K562 (cell line): ENCODE data around the gene RARS1.

Source experiments
- CHCHD3 ChIP-seq: fragments of 250-450 bp; sonication (Bioruptor Pico); IDR thresholded peaks from 2 replicates; pipeline ENCODE4 v2.1.2; 2022; ENCODE audit warnings: mild to moderate bottlenecking
- CTCF ChIP-seq, 3 experiments: IDR thresholded peaks in 2 of 3; conservative IDR thresholded peaks in 1 of 3; 2 replicates each; pipeline ENCODE4 v1.5.1; 2011 to 2012; ENCODE audit warnings: low read length in 3 of 3, mild to moderate bottlenecking in 3 of 3, control low read depth in 2 of 3, improper control_type of control experiment in 1 of 3, inconsistent platforms in 1 of 3, low read depth in 1 of 3, mixed read lengths in 1 of 3, moderate library complexity in 1 of 3; ENCODE audit not compliant: insufficient read depth in 2 of 3
- HMGXB4 ChIP-seq: sonication (generic); formaldehyde crosslinking; IDR thresholded peaks from 2 replicates; pipeline ENCODE4 v1.8.1; 2023; ENCODE audit warnings: mild to moderate bottlenecking, missing genetic modification reagents
- MAX ChIP-seq: sonication (generic); formaldehyde crosslinking; IDR thresholded peaks from 2 replicates; pipeline ENCODE4 v1.9.0; 2022; ENCODE audit warnings: mild to moderate bottlenecking, missing genetic modification reagents
- MEF2D ChIP-seq: conservative IDR thresholded peaks from 2 replicates; pipeline ENCODE4 v1.6.1; 2016; ENCODE audit warnings: low read depth, missing genetic modification characterization, missing compliant biosample characterization
- MTA1 ChIP-seq: fragments of 450-650 bp; IDR thresholded peaks from 2 replicates; pipeline ENCODE4 v1.6.1; 2017; ENCODE audit warnings: borderline replicate concordance
- PATZ1 ChIP-seq: fragments of 250-450 bp; sonication (Bioruptor Pico); IDR thresholded peaks from 2 replicates; pipeline ENCODE4 v1.5.0; 2020; ENCODE audit warnings: mild to moderate bottlenecking, borderline replicate concordance
- POLR2A ChIP-seq: fragments of 450-650 bp; conservative IDR thresholded peaks from 2 replicates; pipeline ENCODE4 v1.6.1; 2016
- PREB ChIP-seq: sonication (generic); formaldehyde crosslinking; IDR thresholded peaks from 2 replicates; pipeline ENCODE4 v1.8.1; 2023; ENCODE audit warnings: mild to moderate bottlenecking, missing genetic modification reagents
- SIRT6 ChIP-seq: IDR thresholded peaks from one replicate; pipeline ENCODE4 v1.6.1; 2012; ENCODE audit warnings: low read depth, mild to moderate bottlenecking, control low read depth, inconsistent platforms, low read length, moderate library complexity
- ZC3H4 ChIP-seq: sonication (generic); formaldehyde crosslinking; IDR thresholded peaks from 2 replicates; pipeline ENCODE4 v1.9.0; 2021; ENCODE audit warnings: missing genetic modification reagents, borderline replicate concordance
- ZNF143 ChIP-seq: sonication (generic); formaldehyde crosslinking; IDR thresholded peaks from 2 replicates; pipeline ENCODE4 v1.9.0; 2022; ENCODE audit warnings: mild to moderate bottlenecking, missing genetic modification reagents
- ZNF146 ChIP-seq: IDR thresholded peaks from one replicate; pipeline ENCODE4 v1.6.1; 2018; ENCODE audit warnings: missing compliant biosample characterization; ENCODE audit not compliant: unreplicated experiment
- ZNF76 ChIP-seq: fragments of 250-450 bp; sonication (Bioruptor Pico); IDR thresholded peaks from 2 replicates; pipeline ENCODE4 v1.4.0; 2020; ENCODE audit warnings: mild to moderate bottlenecking, moderate library complexity, borderline replicate concordance

GRCh38 chr5:168553377-168554130 lies 67.3 kb downstream of the RARS1 start:
- no peak for TF ChIP-seq CHCHD3 (CRISPR knock-in tag)
- no peak for TF ChIP-seq ZC3H4 (CRISPR knock-in tag)
- TF ChIP-seq ZNF143 = no peak
- TF ChIP-seq ZNF146 = no peak
- no peak for TF ChIP-seq SIRT6
- no peak for TF ChIP-seq CTCF (IDR thresholded peaks at IDR 0.05 in 2 of 3, conservative IDR thresholded peaks at IDR 0.05 in 1 of 3; ENCODE audit: insufficient read depth in 2 of 3, low read depth in 1 of 3, low read length in 3 of 3)
- no peak for TF ChIP-seq MAX
- TF ChIP-seq MTA1 = no peak
- TF ChIP-seq HMGXB4 (CRISPR knock-in tag) = no peak
- no peak for TF ChIP-seq MEF2D (tag)
- no peak for TF ChIP-seq PREB (CRISPR knock-in tag)
- no peak for TF ChIP-seq POLR2A
- TF ChIP-seq ZNF76 = no peak
- TF ChIP-seq PATZ1 (CRISPR knock-in tag) = no peak
